GM21529 (cell line): ENCODE data around the gene LRRC8C.
"Not testable (repeated sequence)": the region's sequence is repeated elsewhere in the genome, so short reads cannot be mapped to it uniquely, and the experiment has no call there.

ENCODE experiments used
- ATAC-seq: cut with Tn5 transposase; IDR thresholded peaks from one replicate; pipeline ENCODE4 v1.9.1; 2021; ENCODE audit not compliant: unreplicated experiment

Gene LRRC8C

GRCh38 chr1:89607586-89608318 is 25.2 kb upstream of the LRRC8C start:
- ATAC-seq: no peak

GRCh38 chr1:89608319-89608983 is 24.5 kb upstream of the LRRC8C start:
- ATAC-seq: no peak

- ATAC-seq: no peak
These were observed 23.8 kb upstream of the LRRC8C start for GRCh38 chr1:89608984-89609725.

GRCh38 chr1:89609781-89610456 is 23.0 kb upstream of the LRRC8C start:
- ATAC-seq: no peak

- no peak for ATAC-seq
These were observed 22.4 kb upstream of the LRRC8C start for GRCh38 chr1:89610457-89611011.

- ATAC-seq: peak; percentile 98
These were observed 21.2 kb upstream of the LRRC8C start for GRCh38 chr1:89611721-89612120.

- no peak for ATAC-seq
These were observed 19.0 kb upstream of the LRRC8C start for GRCh38 chr1:89613928-89614327.

- no peak for ATAC-seq
These were observed 17.0 kb upstream of the LRRC8C start for GRCh38 chr1:89615676-89616598.

- ATAC-seq: no peak
These were observed 15.9 kb upstream of the LRRC8C start for GRCh38 chr1:89616844-89617627.

- ATAC-seq: no peak
These were observed 12.3 kb upstream of the LRRC8C start for GRCh38 chr1:89620664-89621063.

- no peak for ATAC-seq
These were observed 10.0 kb upstream of the LRRC8C start for GRCh38 chr1:89622895-89623294.

GRCh38 chr1:89624314-89624713 is 8.6 kb upstream of the LRRC8C start:
- ATAC-seq: no peak

- no peak for ATAC-seq
These were observed 8.1 kb upstream of the LRRC8C start for GRCh38 chr1:89624715-89625323.

GRCh38 chr1:89627596-89627962 is 5.3 kb upstream of the LRRC8C start:
- ATAC-seq: no peak

- ATAC-seq: no peak
These were observed 3.8 kb upstream of the LRRC8C start for GRCh38 chr1:89629146-89629545.

- ATAC-seq: not testable (repeated sequence)
These were observed 3.3 kb upstream of the LRRC8C start for GRCh38 chr1:89629600-89629999.

- no peak for ATAC-seq
These were observed 2.9 kb upstream of the LRRC8C start for GRCh38 chr1:89630048-89630447.

GRCh38 chr1:89631816-89632656 is 884 bp upstream of the LRRC8C start:
- ATAC-seq: no peak
